SK-N-MC (cell line): ENCODE measurements around the gene AGRN.
A peak's percentile ranks its signal among the peaks of the same experiment; 100 is the strongest.
"Not testable (repeated sequence)": the region's sequence is repeated elsewhere in the genome, so short reads cannot be mapped to it uniquely, and the experiment has no call there.

Experiments
- DNase-seq: peaks from one replicate; pipeline ENCODE4 v3.0.0-alpha.2; 2011; ENCODE audit warnings: low read depth, low spot score
- H3K27ac ChIP-seq: fragments of 200-600 bp; sonication (generic); 2 replicates; pipeline ENCODE4 v1.5.1; 2016; ENCODE audit warnings: mixed run types
- H3K36me3 ChIP-seq: fragments of 200-600 bp; sonication (generic); 2 replicates; pipeline ENCODE4 v1.6.1; 2017; ENCODE audit warnings: antibody characterized with exemption, low read length, mixed read lengths; ENCODE audit not compliant: insufficient read depth
- H3K4me3 ChIP-seq: fragments of 200-600 bp; sonication (generic); 2 replicates; pipeline ENCODE4 v1.5.1; 2016
- H3K9ac ChIP-seq: fragments of 200-600 bp; sonication (generic); 2 replicates; pipeline ENCODE4 v1.8.0; 2017; ENCODE audit warnings: mixed run types, mixed read lengths; ENCODE audit not compliant: insufficient read length
- H3K9me3 ChIP-seq: fragments of 200-600 bp; sonication (generic); 2 replicates; pipeline ENCODE4 v1.6.1; 2017; ENCODE audit warnings: low read depth, mild to moderate bottlenecking, antibody characterized with exemption, low read length, moderate library complexity, mixed read lengths
- EZH2 ChIP-seq: fragments of 200-600 bp; sonication (generic); IDR thresholded peaks from one replicate; pipeline ENCODE4 v1.6.1; 2017; ENCODE audit warnings: antibody characterized with exemption
- FOXP2 ChIP-seq: optimal IDR thresholded peaks from 2 replicates; pipeline ENCODE3; 2011; ENCODE audit warnings: mild to moderate bottlenecking, moderate library complexity; ENCODE audit not compliant: insufficient read depth; ENCODE audit errors: extremely low read length, control extremely low read depth
- POLR2AphosphoS5 ChIP-seq: IDR thresholded peaks from 2 replicates; pipeline ENCODE4 v1.6.1; 2012; ENCODE audit warnings: mild to moderate bottlenecking, low read depth, low read length, borderline replicate concordance

Gene AGRN

GRCh38 chr1:991895-992294 lies 28.0 kb upstream of the AGRN start:
- H3K27ac ChIP-seq = no peak overlapping the region
- no peak overlapping the region for H3K9ac ChIP-seq
- no peaks in the 10 kb centered on the region for H3K9me3 ChIP-seq
- H3K36me3 ChIP-seq = no peaks in the 10 kb centered on the region
- H3K4me3 ChIP-seq = no peak overlapping the region
- DNase-seq = no peak
- TF ChIP-seq POLR2AphosphoS5 (no peak), FOXP2 (no peak), EZH2 (no peak)

GRCh38 chr1:992362-992761 lies 27.6 kb upstream of the AGRN start:
- Histone ChIP-seq H3K9ac (no peak overlapping the region), H3K4me3 (no peak overlapping the region), H3K36me3 (no peaks in the 10 kb centered on the region), H3K27ac (no peak overlapping the region), H3K9me3 (no peaks in the 10 kb centered on the region)
- TF ChIP-seq FOXP2 = no peak
- no peak for TF ChIP-seq POLR2AphosphoS5
- no peak for TF ChIP-seq EZH2
- no peak for DNase-seq

GRCh38 chr1:993379-993995 lies 26.4 kb upstream of the AGRN start:
- TF ChIP-seq FOXP2 (no peak), POLR2AphosphoS5 (no peak), EZH2 (no peak)
- Histone ChIP-seq H3K9ac (no peak overlapping the region), H3K36me3 (no peaks in the 10 kb centered on the region), H3K27ac (no peak overlapping the region), H3K9me3 (no peaks in the 10 kb centered on the region), H3K4me3 (no peak overlapping the region)
- no peak for DNase-seq

DNA sequence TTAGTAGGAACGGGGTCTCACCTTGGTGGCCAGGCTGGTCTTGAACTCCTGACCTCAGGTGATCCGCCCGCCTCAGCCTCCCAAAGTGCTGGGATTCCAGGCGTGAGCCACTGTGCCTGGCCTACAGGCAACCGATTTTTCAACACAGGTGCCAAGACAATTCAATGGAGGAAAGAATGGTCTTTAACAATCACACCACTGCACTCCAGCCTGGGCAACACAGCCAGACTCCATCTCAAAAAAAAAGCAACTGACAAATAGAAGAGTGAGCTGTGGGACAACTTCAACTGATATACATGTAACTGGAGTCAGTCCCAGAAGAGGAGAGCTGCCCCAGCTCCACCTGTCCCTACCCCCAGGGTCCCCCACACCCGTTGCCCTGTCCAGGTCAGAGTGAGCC lies 25.4 kb upstream of the AGRN start:
- not testable (repeated sequence) for H3K9me3 ChIP-seq, H3K27ac ChIP-seq, H3K36me3 ChIP-seq, H3K4me3 ChIP-seq, H3K9ac ChIP-seq, DNase-seq

DNA sequence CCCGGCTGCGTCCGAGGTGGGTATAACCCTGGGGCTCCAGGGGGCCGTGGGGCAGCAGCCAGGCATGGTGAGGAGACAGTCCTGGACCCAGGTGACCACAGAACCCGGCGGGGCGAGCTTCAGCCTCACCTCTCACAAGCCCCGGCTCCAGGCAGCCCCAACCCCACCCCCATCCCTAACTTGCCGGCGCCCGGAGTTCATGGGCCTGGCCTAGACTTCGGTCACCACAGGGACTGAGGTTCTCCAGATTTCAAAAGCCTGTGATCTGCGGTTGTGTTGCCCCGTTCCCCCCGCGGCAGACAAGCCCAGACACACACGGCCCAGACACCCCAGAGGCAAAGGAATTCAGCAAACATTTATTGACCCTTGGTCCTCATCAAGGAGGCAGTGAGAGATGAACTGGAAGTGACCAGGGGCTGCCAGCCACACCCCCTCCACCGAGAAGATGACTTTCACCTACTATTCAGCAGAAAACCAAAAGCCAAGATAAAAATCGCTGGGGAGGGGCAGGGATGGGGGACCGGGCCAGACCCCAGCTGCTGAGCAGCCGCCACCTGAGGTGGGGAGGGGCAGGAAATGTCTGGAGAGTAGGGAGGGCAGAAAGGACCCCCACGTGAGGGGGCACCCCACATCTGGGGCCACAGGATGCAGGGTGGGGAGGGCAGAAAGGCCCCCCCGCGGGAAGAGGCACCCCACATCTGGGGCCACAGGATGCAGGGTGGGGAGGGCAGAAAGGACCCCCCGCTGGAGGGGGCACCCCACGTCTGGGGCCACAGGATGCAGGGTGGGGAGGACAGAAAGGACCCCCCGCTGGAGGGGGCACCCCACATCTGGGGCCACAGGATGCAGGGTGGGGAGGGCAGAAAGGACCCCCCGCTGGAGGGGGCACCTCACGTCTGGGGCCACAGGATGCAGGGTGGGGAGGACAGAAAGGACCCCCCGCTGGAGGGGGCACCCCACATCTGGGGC lies 24.0 kb upstream of the AGRN start:
- no peak for TF ChIP-seq EZH2
- TF ChIP-seq FOXP2 = no peak
- no peak for TF ChIP-seq POLR2AphosphoS5
- H3K9me3 ChIP-seq = no peaks in the 10 kb centered on the region
- no peaks in the 10 kb centered on the region for H3K36me3 ChIP-seq
- no peak overlapping the region for H3K9ac ChIP-seq
- DNase-seq = no peak
- H3K4me3 ChIP-seq = no peak overlapping the region
- no peak overlapping the region for H3K27ac ChIP-seq

GRCh38 chr1:996851-997712 lies 22.8 kb upstream of the AGRN start:
- Histone ChIP-seq H3K36me3 (no peaks in the 10 kb centered on the region), H3K27ac (no peak overlapping the region), H3K4me3 (no peak overlapping the region), H3K9ac (no peak overlapping the region), H3K9me3 (no peaks in the 10 kb centered on the region)
- no peak for TF ChIP-seq POLR2AphosphoS5
- TF ChIP-seq EZH2 = no peak
- TF ChIP-seq FOXP2 = no peak
- no peak for DNase-seq

- Histone ChIP-seq H3K4me3 (no peak overlapping the region), H3K9me3 (no peaks in the 10 kb centered on the region), H3K9ac (no peak overlapping the region), H3K27ac (no peak overlapping the region), H3K36me3 (no peaks in the 10 kb centered on the region)
- DNase-seq = no peak
- TF ChIP-seq POLR2AphosphoS5 (no peak), FOXP2 (no peak), EZH2 (no peak)
These were observed 22.3 kb upstream of the AGRN start for GRCh38 chr1:997713-997992.

GRCh38 chr1:997993-998744 lies 21.8 kb upstream of the AGRN start:
- Histone ChIP-seq H3K9ac (no peak overlapping the region), H3K4me3 (peak overlapping the region; percentile 98), H3K27ac (no peak overlapping the region), H3K9me3 (no peaks in the 10 kb centered on the region), H3K36me3 (no peaks in the 10 kb centered on the region)
- TF ChIP-seq POLR2AphosphoS5 (no peak; the same call in 1 of the 2 replicates), EZH2 (no peak), FOXP2 (no peak)
- DNase-seq = no peak
